WI38 (cell line): Measurements from ENCODE around the gene ZCCHC12.

Experiments used
- H3K4me3 ChIP-seq: 2 replicates; pipeline ENCODE4 v1.5.1; 2011; ENCODE audit warnings: low read depth, mild to moderate bottlenecking, control low read depth, low read length
- CTCF ChIP-seq: IDR thresholded peaks from 2 replicates; pipeline ENCODE4 v1.5.1; 2012; ENCODE audit warnings: low read depth, mild to moderate bottlenecking, control low read depth, low read length

The ZCCHC12 gene

GRCh38 chrX:118823263-118824172, at the start of gene ZCCHC12:
Gene ZCCHC12 (plus strand): TSS chrX:118823824. CDS start chrX:118825245, 1,421 bp downstream.
- H3K4me3 ChIP-seq, result peak within 1 kb of the TSS; percentile 27; the same call in 1 of the 2 replicates
- TF ChIP-seq CTCF, result no peak

GRCh38 chrX:118779581-118779980, 44.0 kb upstream of the ZCCHC12 start:
- no peak for TF ChIP-seq CTCF
- H3K4me3 ChIP-seq, result no peak overlapping the region

GRCh38 chrX:118780509-118780908, 43.1 kb upstream of the ZCCHC12 start:
- TF ChIP-seq CTCF, result no peak
- no peak overlapping the region for H3K4me3 ChIP-seq

GRCh38 chrX:118780911-118781310, 42.7 kb upstream of the ZCCHC12 start:
- no peak for TF ChIP-seq CTCF
- no peak overlapping the region for H3K4me3 ChIP-seq

- TF ChIP-seq CTCF, result no peak
Observed at GRCh38 chrX:118795528-118796280, 27.9 kb upstream of the ZCCHC12 start.

GRCh38 chrX:118802857-118803256, 20.8 kb upstream of the ZCCHC12 start:
- H3K4me3 ChIP-seq, result no peak overlapping the region
- TF ChIP-seq CTCF, result no peak

More at GRCh38 chrX:118795528-118796280, 27.9 kb upstream of the ZCCHC12 start:
- no peak overlapping the region for H3K4me3 ChIP-seq
